HG03103 (cell line): ENCODE results near the gene PHF5A.
A peak's percentile ranks its signal among the peaks of the same experiment; 100 is the strongest.
"Not testable (repeated sequence)": the region's sequence is repeated elsewhere in the genome, so short reads cannot be mapped to it uniquely, and the experiment has no call there.

Experiments
- ATAC-seq: cut with Tn5 transposase; IDR thresholded peaks from one replicate; pipeline ENCODE4 v1.9.1; 2021; ENCODE audit warnings: low read depth; ENCODE audit not compliant: unreplicated experiment

PHF5A gene

DNA sequence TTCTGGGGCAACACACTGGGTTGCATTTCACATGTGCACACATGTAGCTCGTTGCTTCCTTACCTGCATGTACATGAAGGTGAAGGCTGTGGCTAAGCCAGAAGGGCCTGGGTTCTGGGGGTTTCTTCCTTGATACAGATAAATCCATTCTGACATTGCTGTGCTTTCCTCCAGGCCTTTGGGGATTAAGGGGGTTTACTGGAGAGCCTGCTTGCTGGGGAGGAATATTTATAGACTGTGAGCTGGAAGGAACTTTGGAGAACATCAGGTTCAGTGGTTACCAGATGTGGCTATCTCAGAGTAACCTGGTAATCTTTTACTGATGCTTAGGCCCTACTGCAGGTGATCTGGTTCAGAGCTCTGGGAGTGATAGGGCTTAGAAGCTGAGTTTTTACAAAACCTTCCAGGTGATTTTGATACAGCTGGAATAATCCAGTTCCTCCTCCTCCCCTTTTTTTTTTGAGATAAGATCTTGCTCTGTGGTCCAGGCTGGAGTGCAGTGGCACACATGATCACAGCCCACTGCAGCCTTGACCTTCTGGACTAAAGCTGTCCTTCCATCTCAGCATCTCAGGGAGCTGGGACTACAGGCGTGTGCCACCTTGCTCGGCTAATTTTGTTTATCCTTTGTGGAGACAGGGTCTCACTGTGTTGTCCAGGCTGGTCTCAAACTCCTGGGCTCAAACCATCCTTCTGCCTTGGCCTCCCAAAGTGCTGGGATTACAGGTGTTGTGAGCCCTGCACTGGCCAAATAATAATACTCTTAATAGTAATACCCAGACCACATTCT lies 20.3 kb upstream of the PHF5A start:
- ATAC-seq, result no peak

DNA sequence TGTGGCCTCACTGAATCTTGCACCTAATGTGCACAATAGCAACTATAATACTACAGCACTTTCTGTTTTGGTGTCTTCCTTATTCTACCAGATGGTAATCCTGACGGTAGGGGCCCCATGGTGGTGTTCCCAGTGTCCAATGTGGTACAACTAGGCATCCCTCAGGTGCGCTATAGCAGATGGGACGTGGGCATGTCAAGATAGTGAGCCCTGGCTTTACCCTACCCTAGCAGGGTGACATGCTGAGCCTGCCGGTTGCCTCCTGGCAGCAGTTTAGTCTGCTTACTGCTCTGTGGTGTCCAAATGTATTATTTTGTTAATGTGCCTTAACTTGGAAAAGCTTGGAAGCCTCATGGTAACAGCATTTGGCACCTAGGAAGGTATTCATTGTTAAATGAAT lies 19.6 kb upstream of the PHF5A start:
- ATAC-seq, result no peak

DNA sequence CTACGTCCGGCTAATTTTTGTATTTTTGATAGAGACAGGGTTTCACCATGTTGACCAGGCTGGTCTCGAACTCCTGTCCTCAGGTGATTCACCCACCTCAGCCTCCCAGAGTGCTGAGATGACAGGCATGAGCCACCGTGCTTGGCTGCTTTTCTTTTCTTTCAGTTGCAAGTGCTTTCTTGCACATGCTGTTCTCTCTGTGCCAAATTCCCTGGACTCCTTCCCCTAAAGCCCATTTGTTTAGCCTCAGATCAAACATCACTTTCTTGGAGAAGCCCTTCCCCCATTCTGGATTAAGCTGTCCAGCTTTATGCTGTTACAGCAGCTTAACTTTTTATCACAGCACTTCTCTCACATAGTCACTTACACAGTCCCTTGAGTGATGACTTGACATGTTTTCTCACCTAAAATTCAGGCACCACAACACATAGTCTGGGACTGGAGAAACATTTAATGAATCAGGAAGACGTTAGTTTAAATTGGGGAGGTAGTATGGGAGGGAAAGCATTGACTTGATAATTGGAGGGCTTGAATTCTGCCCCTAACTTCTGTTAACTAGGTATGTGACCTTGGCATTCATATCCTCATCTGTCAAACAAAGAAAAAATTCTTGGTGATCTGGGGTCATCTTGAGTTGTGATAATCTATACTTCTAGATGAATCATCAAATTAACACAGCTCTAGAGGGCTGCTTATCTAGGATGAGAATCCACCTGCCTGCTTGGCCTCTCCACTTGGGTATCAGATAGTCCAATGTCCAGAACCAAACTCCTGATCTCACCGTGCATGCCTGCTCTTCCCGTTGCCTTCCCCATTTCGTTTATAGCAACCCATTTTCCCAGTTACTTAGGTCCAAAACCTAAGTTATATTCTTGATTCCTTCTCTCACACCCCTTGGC lies 18.8 kb upstream of the PHF5A start:
- no peak for ATAC-seq

DNA sequence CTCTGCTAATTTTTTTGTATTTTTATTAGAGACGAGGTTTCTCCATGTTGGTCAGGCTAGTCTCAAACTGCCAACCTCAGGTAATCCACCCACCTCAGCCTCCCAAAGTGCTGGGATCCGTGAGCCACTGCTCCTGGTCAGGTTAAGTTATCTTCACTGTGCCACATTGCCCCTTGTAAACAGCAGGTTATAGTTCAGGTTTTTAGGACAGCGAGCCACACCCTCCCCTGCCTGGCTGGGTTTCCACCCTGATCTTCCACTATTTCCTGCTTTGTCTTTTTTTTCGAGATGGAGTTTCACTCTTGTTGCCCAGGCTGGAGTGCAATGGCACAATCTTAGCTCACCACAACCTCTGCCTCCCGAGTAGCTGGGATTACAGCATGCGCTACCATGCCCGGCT lies 16.5 kb upstream of the PHF5A start:
- no peak for ATAC-seq

DNA sequence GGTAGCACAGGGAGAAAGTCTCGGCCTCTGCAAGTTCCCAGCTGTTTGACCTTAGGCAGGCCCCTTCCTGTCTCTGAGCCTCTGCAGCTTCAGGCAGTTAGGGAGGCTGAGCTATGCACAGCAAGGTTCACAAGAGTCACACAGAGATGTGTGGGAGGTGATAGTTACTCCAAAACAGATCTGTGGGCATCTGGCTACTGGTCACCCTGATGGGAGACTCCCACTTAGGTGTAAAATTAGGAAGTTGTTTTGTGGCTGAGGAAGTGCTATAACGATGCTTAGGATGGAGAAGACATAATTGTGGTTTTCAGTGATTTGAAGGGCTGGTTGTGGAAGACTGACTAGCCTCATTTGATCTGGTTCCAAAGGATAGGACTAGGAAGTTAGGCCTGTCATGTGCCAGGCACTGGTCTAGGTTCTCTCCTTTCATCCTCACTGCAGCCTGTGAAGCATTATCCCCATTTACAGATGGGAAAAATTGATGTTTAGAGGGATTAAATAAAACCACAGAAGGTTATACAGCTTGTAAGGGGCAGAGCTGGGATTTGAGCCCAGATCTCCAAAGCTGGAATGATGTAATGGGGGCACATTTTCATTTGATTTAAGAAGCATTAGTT lies 13.9 kb upstream of the PHF5A start:
- ATAC-seq, result no peak

DNA sequence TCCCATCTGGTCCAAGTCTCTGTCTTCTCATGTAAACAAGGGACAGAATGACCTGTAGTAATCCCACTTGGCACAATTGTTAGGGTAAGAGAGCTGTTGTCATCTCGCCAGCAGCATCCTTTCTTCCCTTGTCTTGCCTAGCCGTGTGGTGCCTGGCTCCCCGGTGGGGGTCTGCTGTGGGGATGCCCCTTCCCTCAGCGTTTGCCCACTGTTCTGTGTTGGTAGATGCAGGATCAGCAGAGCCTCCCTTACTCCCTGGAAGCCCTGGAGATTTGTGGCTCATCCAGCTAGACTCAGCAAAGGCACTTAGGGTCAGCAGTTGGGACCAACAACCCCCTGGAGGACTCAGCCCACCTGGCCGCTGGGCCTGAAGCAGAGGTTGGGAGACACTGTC lies 13.4 kb upstream of the PHF5A start:
- no peak for ATAC-seq

DNA sequence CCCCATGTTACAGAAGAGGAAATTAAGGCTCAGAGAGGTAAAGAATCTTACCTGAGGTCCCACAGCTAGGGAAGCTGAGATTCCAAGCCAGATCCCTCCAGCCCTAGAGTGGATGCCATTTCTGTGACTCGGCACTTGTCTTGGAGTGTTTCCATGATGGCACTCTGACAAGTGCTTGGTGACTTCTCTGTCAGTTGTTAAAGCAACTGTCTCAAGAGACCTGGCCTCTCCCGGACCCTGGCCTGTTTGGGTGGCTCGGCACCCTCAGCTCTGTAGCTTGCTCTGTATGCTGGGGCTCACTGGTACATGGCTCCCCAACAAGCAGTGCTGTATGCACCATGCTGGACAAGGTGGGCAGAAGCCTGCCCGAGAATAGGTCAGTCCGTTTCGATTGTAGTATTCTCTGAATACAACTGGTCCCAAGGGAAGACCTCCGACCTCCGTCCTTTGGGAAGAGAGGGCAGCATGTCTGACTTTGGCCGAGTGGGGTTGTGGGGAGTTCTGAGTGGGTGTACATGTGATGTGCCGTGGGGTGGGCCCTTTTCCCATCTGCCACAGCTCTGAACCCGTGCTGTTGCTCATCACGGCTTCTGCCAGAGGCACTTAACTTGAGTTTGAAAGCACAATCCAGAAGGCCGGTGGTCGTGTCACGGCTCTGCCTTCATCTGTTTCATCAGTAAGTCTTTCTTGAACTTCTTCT lies 12.8 kb upstream of the PHF5A start:
- ATAC-seq, result no peak

DNA sequence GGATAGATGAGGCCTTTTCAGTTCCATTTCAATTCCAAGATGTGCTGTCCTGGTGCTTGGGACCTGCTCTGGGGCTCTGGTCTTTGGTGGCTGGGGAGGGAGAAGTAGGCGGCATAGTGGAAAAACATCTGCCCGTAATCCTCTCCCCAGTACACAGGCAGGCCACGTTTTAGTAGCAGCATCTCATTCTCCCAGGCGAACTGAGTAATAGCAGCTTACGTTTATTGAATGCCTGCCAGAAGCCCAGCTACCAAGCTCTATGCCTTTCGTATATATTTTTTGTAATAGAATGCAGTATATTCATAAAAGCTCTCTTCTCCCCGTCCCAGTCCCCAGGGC lies 11.9 kb upstream of the PHF5A start:
- no peak for ATAC-seq

DNA sequence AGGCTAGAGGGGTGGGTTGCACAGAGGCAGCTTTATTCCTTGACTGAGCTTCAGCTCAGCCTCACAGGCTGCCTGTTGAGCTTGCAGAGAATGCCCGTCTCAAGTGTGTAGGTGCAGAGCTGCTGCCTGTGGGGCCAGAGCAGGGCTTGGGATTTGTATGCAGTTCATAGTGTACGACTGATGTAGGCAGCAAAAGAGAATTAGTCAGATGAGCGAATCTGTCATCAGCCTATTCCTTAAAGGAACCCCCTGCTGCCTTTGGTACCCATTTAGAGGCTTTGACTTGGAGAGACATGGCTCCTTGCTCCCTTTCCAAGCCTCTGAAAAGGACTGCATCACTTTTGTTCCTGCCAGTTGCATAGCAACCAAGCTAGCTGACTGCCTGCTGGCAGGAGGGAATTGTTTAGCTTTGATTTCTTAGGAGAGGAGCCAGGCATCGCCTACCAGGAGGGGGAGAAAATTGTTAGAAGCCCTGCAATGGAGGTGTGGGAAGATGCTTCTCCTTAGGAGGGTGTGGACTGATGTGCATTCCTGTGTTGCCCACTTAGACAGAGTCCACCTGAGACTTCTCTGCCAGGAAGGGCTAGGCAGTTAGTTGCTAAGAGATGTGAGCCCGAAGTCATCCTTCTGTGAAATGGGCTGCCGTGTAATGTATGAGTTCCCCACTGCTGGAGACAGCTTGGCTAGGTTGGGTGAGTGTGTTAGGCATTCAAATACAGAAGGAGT lies 11.3 kb upstream of the PHF5A start:
- no peak for ATAC-seq

DNA sequence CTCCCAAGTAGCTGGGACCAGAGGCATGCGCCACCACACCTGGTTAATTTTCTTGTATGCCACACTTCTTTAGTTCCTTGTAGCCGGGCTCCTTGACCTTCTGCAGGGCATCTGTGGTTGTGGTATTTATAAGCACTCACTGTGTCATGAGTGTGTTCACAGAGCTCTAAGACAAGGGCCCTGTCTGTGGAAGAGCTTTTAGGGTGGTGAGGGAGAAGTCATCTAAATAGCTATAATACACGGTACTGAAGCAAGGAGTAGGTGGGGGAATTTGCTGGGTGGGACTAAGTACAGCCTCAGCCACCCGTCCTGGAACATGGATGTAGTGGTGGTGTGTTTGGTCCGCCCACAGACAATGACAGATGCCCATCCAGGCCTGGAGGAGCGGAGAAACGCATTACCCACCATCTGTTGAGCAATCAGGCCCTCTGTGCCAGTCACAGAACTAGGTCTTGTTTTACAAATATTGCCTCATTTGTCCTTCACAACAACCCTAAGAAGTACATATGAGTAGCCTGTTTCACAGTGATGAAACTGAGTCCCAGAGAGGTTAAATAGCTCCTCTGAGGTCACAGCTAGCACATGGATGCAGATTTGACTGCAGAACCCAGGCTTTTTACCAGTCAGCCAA lies 10.5 kb upstream of the PHF5A start:
- no peak for ATAC-seq

DNA sequence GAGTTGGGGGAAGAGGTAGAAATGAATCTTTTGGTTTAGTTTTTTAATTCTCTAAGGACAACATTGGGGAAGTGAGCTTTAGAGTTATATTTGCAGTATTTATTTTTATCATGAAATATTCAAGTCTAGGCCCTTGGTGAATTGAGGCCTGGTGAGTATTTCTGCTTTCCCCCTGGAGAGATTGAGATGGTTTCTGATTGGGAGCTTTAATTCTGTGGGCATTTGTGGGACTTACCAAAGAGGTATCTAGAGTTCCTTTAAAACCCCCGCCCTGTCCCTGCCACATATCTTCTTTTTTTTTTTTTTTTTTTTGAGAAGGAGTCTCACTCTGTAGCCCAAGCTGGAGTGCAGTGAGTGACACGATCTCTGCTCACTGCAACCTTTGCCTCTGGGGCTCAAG lies 10.0 kb upstream of the PHF5A start:
- no peak for ATAC-seq

DNA sequence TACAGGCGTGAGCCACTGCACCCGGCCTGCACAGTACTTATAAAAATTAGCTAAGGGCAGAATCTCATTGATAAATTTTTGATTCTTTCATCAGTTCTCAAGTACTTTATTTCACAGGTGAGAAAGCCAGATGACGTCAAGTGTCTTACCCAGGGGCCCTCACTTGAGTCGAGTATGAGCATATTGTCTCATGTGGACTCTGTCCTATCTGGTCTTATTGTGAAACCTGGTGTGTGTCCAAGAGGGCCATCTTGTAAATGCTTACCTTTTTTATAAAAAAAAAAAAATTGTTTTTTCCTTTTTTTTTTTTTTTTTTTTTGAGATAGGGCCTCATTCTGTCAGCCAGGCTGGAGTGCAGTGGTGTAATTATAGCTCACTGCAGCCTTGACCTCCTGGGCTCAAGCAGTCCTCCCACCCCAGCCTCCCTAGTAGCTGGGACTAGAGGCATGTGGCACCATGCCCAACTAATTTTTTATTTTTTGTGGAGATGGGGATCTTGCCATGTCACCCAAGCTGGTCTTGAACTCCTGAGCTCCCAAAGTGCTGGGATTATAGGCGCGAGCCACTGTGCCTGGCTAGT lies 6.5 kb upstream of the PHF5A start:
- no peak for ATAC-seq

DNA sequence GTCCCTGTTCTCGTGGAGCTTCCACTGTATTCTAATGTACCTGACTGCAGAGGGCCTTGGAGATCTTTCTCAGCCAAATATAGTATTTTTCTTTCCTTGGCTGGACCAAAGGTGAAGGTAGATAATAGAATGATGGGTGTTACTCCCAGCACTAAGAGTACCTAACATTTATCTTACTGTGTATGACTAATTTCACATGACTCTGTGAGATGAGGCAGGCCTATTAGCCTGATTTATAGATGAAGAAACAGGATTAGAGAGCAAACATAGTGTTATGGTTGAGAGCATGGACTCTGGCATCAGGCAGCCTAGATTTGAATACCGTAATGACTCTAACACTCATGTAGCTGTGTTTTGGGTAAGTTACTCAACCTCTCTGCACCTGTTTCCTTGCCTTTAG lies 3.1 kb upstream of the PHF5A start:
- ATAC-seq, result no peak

DNA sequence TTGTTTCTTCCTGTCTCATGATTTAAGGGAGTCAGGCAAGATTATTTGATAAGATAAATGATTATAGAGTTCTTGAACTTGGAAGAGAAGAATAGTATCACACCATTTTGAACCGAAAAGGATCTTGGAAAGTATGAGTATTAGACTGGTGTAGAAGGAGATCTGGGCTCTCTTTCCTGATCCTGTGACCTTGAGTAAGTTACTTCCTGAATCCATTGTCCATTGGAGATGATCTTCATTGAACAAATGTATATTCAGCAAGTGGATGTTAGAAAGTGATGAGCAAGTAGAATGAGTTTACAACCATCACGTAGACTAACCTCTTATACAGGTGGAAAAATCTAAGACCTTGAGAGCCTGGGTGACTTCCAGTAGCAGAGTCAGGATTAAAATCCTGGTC lies 2.4 kb upstream of the PHF5A start:
- ATAC-seq, result no peak

DNA sequence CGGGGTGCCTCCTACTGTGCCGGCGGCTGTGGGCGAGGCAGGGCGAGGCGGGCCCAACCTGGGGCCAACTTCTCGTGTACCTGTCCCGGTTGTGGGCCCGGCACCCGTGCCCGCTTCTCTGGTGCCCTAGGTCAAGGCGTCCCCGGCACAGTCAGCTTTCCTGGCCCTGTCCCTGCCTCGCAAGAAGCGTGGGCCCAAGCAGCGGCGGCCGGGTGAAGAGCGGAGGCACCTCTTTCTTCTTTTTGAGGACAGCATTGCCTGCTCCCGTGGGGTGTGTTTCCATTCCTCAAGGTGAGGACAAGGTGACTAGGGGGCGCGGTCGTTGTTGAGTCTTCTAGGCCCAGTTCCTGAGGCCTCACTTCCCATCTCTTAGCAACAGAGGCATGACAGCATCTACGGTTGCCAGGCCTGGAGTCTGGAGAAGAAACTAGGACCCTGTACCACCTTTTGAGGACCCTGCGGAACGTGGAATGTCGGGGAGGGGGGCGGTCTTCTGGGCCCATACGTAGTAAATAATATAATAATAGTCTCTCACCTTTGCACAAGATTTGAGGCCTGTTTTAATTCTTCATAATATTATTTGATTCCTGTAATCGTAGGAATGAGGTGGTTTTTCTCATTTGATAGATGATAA lies 843 bp upstream of the PHF5A start:
- ATAC-seq, result peak; percentile 10

DNA sequence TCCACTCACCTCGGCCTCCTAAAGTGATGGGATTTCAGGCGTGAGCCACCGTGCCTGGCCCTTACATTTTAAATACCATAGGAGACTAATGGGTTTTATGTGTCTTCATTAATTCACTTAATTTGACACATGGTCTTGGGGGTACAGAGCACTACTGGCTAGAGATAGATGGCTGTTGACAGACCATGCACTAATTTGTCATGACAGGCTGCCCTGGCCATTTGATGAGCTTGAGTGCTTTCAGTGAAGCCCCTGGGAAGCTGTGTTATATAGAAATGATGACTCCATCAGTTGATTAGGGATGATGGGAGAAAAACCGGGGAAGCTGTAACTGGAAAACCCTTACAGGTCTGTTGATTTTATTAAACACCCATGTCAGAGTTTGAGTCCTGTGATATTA lies 6.6 kb downstream of the PHF5A start:
- no peak for ATAC-seq

DNA sequence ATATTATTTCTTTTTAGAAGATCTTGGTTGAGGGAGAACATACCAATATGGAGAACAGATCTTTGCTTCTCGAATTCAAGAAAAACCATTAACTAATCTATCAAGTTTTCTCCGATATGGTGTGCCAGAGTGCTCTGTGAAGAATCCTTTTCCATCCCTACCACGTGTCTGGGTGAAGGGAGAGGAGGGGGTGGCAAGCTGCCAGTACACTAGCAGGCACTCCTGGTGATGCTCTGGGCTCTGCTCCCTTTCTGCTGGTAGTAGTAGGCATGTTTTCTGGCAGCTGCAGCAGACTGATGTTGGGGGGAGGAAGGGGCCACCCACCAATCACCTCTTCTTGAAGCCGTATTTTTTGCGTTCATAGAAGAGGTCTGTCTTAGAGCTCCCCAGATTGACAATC lies 8.4 kb downstream of the PHF5A start:
- not testable (repeated sequence) for ATAC-seq

DNA sequence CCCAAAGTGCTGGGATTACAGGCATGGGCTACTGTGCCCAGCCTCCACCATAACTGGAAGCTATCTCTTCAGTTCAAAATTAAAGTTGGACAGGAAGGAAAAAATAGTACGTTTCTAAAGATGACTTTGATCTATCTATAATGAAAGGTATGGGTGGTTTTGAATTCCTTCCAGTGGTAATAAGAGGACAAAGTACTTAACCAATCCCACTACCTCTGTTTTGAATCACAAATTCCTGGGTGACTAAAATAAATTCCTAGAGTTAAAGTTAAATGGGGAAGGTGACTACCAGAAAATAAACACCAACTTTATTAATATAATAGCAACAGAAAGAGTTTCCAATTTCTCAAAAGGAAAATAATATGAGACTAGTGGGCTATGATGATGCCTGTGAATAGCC lies 9.1 kb downstream of the PHF5A start:
- ATAC-seq, result no peak

DNA sequence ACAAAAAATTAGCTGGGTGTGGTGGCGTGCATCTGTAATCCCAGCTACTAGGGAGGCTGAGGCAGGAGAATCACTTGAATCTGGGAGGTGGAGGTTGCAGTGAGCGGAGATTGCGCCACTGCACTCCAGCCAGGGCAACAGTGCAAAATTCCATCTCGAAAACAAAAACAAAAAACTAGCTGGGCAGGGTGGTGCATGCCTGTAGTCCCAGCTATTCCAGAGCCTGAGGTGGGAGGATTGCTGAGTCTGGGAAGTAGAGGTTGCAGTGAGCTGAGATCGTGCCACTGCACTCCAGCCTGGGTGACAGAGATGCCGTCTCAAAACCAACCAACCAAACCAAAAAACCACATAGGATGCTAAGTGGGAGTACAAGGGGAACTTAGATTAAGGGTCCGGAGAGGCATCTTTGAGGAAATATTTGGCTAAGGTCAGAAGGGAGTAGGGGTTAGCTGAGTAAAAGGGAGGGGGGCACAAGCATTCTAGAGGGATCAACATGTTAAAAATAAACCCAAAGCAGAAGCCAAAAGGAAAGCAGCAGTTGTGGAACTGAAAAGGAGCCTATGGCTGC lies 10.2 kb downstream of the PHF5A start:
- ATAC-seq, result no peak
